ENCODE results near the gene AP1M1. TPM values are rescaled to one million over a fixed set of nuclear protein-coding genes. Genes with fewer than 3 reads are reported as not detected.
A peak's percentile ranks its signal among the peaks of the same experiment; 100 is the strongest.

AP1M1 gene
- total RNA-seq, 1 donor from 2014 or later = 49.4 TPM

DNA sequence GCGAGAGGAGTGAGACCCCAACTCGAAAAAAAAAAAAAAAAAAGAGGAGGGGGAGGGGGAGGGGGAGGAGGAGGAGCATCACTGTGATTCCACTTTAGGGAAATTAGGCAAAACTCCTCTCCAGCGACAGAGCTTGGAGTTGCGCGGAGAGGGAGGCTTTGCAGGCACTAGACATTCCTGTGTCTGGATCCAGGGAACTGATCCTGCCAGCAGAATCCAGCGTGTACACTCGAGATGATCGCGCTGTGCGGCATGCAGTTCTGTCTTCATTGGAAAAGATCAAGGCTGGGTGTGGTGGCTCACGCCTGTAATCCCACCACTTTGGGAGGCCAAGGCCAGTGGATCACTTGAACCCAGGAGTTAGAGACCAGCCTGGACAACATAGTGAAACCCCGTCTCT, 97.3 kb downstream of the AP1M1 start:
- peaks cover 3% of the 10 kb centered on the region for H3K27me3 Mint-ChIP-seq (ENCODE audit: low read depth)
- peak overlapping the region; percentile 30 for H3K27ac Mint-ChIP-seq

More for the DNA sequence above, 97.3 kb downstream of the AP1M1 start:
- Mint-ChIP-seq H3K36me3 (no peaks in the 10 kb centered on the region), H3K4me1 (peaks cover 17% of the 10 kb centered on the region), H3K9me3 (no peaks in the 10 kb centered on the region), H3K4me3 (no peak overlapping the region)
- TF ChIP-seq, protein P1, sequence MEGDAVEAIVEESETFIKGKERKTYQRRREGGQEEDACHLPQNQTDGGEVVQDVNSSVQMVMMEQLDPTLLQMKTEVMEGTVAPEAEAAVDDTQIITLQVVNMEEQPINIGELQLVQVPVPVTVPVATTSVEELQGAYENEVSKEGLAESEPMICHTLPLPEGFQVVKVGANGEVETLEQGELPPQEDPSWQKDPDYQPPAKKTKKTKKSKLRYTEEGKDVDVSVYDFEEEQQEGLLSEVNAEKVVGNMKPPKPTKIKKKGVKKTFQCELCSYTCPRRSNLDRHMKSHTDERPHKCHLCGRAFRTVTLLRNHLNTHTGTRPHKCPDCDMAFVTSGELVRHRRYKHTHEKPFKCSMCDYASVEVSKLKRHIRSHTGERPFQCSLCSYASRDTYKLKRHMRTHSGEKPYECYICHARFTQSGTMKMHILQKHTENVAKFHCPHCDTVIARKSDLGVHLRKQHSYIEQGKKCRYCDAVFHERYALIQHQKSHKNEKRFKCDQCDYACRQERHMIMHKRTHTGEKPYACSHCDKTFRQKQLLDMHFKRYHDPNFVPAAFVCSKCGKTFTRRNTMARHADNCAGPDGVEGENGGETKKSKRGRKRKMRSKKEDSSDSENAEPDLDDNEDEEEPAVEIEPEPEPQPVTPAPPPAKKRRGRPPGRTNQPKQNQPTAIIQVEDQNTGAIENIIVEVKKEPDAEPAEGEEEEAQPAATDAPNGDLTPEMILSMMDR (IDR thresholded peaks at IDR 0.05; ENCODE audit: unreplicated experiment) = no peak
- no peak for DNase-seq (ENCODE audit: low spot score in 2 of 2, unreplicated experiment in 2 of 2)

Other genes with a start within 250 kb of the AP1M1 start
- not detected in 3 replicates for gene OR10H4, start 248.9 kb upstream of the AP1M1 start, total RNA-seq
- 561 to 582 TPM (median 564 TPM) in 3 replicates for gene TPM4, start 121.4 kb upstream of the AP1M1 start, total RNA-seq
- 65.6 to 70.3 TPM (median 69.4 TPM) in 3 replicates for gene RAB8A, start 86.0 kb upstream of the AP1M1 start, total RNA-seq
- gene HSH2D, start 54.2 kb upstream of the AP1M1 start, total RNA-seq = 0.27 to 0.38 TPM (median 0.32 TPM) in 3 replicates
- gene CIB3, start 24.4 kb upstream of the AP1M1 start, total RNA-seq = not detected in 3 replicates
- gene FAM32A, start 12.5 kb upstream of the AP1M1 start, total RNA-seq = 88.1 to 90.3 TPM (median 88.9 TPM) in 3 replicates
- gene KLF2, start 126.9 kb downstream of the AP1M1 start, total RNA-seq = 10.9 to 12.8 TPM (median 12.3 TPM) in 3 replicates

Measured in mesothelial cell of epicardium (in vitro differentiated cells).